Ammon's horn (tissue), 1 donor: ENCODE measurements around the gene DHX38.
A peak's percentile ranks its signal among the peaks of the same experiment; 100 is the strongest.

Source experiments
- DNase-seq: peaks from one replicate; pipeline ENCODE4 v3.0.0-alpha.2; 2016; ENCODE audit warnings: low spot score

Gene DHX38

DNA sequence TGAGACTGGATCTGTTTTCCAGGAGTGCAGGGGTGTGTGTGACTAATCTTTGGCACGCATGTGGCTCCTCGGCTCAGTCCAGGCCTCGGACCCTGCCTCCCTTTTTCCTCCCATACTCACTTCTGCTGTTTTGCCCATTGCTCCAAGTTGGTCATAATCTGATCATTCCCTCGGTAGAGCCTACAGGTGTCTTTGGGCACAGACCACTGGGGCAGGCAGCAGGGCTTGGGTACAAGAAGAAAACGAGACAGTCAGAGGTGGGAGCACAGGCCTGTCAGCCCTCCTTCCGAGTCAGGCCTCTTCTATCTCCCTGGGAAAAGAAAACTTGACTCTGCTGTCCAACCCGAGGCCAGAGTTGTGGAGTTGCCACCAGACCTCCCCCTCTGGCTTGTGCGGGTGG is 29.8 kb downstream of the DHX38 start:
- DNase-seq: no peak

DNA sequence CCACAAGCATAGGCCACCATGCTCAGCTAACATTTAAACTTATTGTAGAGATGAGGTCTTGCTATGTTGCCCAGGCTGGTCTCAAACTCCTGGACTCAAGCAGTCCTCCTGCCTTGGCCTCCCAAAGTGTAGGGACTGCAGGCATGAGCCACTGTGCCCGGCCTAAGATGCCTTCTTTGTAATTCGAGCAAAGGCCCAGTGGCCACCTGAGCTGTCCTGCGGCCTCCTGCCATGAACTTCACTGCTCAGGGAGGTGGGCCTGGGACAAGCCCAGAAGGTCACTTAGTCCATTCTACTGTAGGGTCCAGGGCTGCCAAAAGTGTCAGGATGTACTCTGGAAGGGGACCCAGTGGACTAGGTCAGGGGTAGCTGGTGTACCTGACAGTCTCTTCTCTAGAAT is 30.5 kb downstream of the DHX38 start:
- DNase-seq: no peak

DNA sequence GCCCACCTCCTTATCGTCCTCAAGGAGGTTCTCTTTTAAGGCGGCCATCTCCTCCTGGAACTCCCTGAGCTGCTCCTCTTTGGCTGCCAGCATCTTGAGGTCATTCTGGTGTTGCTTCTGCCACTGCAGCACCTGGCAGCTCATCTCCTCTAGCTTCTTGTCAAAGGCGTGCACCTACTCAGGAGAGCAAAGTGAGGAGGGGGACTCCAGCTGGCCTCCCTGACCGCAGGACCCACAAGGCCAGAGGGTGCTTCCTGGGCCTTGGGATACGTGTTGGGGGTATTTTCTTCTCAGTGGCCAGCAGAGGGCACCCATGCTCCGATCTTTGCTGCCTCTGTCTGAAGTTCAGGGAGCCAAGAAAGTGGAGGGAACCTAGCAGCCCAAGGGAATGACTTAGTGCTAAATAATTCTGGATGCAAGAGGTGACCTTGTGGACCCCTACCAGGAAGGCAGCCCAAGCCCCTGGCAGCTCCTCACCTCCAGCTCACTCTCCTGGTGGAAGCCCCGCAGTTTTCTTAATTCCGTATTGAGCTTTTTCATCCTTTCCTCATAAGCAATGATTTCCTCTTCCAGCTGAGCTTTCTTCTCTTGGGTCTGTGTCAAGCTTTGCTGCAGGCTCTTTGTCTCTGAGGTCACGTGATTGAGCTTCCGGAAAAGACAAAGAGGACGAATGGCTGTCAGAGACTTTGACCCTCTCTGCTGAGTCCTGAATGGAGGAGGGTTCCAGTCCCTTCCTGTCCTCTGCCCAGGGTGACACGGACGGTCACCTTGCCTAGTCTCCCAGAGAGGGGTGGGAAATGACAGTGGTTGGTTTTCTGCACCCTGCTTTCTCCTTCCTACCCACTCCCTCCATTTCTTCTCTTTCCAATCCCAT is 31.4 kb downstream of the DHX38 start:
- peak; percentile 92 for DNase-seq

DNA sequence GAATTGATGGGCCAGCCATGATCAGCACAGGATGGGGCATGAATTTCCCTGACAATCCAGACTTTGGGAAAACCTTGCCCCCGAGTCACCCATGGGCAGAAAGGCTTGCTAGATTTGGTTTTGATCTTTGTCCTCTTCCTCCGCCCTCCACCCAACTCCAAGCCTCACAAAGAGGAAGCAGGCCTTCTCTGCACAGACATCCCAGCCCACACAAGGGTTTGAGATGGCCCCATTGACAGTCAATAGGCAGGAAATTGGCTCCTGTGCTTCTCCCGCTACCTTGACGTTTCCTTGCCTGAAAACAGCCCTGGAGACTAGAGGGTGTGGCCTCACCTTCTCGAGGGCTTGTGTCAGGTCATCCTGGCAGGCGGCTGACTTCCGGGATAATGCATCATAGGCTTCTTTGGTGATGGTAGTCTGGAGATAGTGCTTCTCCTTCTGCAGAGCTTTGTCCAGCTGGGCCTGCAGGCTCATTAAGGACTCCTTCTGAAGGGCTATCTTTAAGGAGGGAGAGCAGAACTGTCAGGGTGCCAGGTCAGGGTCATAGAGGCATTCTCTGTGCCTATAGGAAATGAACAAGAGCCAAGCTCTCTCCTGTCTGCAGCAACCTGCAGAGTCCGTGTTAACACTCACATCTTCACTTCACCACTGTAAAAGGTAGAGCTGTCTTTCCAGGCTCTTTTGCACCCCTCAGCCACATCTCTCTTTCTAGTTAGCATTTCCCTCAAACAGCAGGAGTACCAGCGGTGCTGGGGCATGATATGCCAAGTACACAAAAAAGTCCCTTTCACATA is 32.2 kb downstream of the DHX38 start:
- DNase-seq: no peak

DNA sequence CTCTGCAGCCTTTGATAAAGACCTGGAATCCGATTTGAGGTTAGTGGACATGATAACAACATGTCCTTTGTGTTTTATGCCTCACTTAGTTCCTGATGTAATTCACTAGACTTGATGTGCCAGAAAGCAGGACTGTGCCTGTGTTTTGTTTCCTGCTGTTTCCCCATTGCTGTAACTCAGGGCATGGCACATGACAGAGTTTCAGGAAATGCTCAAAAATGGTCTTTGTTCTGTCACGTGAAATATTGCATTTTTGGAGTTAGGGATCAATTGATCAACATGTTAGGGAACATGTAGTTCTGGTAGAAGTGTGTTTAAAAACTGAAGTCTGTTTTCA is 32.8 kb downstream of the DHX38 start:
- no peak for DNase-seq

DNA sequence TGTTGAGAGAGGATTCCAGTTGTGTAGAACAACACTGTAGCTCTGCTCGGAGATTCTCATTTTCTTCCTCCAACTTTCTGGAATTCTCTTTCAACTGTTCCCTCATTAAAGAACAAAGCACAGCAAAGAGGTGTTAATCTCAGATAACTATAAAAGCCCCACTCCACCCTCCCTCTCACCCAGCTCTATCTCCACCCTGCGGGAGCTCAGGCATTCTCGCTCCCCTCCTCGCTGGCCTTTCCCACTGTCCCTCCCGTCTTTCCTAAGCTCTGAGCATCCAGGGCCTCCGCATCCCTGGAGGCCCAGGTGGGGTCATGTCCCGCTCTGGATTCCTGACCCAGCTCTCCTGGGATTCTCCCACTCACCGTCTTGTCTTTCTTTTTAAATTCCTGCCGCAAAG is 35.1 kb downstream of the DHX38 start:
- no peak for DNase-seq

DNA sequence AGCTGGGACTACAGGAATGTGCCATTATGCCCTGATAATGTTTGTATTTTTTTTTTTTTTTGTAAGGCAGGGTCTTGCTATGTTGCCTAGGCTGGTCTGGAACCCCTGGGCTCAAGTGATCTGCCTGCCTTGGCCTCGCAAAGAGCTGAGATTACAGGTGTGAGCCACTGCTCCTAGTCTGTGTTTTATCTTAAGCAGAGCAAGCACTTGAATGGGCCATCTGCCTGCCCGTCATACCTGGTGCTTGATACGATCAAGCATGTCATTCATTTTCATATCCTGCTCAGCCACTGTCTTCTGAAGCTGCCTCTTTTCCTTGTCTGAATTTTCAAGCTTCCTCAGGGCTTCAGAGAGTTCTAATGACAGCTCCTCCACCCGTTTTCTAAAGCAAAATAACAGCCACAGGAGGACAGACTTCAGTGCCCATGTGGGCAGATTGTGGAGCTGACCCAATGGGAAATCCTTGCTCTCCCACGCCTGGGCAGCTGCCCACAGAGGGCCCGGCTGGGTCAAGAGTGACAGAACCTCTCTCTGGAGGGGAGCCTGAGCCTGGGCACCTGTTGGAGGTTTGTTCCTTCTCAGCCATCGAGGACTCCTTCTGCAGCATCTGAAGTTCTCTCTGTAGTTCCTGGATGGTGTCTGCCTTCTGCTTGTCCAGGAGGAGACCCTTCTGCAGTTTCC is 36.5 kb downstream of the DHX38 start:
- no peak for DNase-seq

DNA sequence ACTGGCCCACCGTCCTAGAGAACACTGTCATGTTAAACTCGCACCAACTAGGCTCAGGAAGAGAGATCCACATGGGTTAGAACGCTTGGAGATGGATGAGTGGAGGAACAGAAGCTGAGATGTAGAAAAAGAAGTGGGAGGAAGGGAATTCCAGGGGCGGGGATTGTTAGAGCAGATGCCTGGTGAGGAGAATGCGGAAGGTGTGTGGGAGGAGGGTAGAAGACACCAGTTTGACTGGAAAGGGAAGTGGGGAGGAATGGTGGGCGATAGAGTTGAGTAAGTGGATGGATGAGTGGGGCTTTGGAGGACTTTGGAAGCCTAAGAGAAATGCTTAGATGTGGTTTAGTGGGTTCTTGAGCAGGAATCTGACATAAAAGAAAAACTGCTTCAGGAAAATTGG is 37.4 kb downstream of the DHX38 start:
- DNase-seq: no peak

DNA sequence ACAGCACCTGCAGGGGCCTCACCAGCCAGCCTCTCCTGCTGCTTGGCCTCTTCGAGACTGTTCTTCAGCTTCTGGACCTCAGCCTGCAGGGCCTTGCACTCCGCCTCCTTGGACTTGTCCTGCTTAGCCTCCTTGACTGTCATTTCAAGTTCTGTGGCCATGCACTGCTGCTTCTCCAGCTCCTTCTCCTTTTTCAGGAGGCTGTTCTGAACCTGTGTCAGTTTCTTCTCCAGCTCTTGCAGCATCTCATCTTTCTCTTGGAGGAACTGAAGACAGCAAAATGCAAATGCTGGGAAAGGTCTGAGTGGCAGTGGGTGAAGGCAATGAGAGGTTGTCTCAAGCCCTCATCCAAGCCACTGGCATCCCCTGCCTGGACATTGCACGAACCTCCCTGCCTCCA is 39.1 kb downstream of the DHX38 start:
- DNase-seq: no peak

DNA sequence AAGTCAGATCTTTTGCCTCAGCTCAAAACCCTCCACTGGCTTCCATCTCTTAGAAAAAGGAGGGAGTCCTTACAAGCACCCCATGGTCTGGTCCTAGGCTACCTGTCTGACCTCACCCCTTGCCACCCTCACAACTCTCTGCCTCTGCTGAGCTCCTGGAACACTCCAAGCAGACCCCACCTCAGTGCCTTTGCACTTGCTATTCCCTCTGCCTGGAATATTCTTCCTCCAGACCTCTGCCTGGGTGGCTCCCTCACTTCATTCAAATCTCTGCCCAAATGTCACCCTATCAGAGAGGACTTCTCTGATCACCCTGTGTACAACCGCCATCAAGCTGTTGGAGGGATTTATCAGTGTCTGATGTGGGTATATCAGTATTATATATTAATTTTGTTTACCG is 40.9 kb downstream of the DHX38 start:
- DNase-seq: no peak

DNA sequence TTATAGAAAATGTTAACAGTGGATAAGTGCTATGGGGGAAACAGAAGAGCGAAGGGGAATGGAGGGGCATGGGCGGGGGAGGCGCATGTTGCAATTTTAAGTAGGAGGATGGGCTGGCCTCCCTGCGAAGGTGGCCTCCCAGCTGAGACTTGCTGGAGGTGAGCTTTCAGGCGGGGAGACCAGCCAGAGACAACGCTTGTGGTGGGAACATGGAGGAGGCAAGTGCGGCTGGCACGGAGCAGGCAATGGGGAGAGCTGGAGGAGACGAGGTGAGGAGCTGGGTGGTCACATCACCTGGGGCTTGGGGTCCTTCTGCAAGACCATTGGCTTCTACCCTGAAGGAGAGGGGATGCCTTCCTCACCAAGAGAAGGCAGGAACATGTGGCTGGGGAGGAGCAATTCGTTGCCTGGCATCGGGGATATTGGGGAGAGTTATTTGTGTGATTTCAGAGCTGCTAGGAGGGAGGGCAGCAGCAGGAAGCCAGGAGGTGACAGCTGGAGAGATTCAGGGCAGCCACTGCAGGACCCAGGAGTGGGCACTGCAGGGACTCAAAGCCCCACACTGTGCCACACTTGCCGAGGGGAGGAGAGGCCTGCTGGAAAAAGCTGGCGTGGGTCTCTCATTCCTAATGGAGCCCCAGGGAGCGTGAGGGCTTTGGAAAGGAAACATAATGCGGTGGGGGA is 43.9 kb downstream of the DHX38 start:
- no peak for DNase-seq

DNA sequence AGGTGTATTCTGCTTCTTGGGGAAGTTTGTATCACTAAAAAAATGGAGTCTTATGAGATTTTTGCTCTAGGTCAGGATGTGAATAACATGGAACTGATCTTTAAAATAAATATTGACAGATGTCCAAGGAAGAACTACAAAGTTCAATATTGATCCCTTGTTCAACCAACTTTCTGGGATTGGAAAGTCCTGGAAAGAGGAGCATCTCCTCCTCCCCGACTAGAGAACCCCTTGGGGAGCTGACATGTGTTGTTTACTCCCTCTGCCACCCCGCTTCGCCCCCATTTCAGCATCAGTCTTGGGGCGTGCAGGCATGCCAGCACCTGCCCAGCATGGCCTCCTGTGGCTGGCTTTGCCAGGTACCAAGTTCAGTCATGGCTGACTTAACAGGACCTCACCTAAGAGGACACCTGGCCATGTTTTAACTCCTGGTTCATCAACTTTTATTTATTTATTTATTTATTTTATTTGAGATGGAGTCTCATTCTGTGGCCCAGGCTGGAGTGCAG is 44.5 kb downstream of the DHX38 start:
- DNase-seq: no peak

DNA sequence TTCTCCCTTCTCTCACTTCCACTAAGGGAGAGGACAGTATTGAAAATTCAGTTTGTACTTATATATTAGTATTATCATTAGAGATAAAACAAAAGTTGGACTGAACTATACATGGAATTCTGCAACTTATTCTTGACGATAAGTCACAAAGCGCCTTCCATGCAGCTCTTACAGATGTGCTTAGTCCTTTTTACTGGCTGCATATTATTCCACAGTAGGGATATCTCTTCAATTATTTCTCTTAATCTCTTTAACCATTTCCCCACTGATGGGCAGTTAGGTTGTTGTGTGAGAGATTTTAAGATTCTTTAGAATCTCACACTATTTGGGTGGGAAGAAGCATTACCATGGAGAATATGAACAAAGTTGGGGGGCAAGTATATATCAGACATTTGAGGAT is 46.3 kb downstream of the DHX38 start:
- no peak for DNase-seq

DNA sequence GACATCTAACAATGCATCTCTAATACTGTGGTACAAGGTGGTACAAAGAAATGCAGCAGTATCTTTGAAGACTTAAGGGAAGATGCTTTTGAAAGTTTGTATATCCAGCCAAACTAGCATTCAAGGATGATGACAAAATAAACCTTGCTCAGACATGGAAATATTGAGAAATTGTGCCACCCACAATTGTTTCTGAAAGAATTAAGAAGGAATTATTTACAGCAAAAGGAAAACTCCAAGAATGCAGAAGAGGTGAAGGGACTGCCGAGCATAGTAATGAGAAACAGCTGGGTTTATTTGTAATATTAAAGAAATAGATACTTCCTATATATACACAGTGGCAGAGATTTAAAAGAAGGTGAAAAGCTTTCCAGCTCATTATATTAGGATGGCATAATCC is 48.8 kb downstream of the DHX38 start:
- DNase-seq: no peak

DNA sequence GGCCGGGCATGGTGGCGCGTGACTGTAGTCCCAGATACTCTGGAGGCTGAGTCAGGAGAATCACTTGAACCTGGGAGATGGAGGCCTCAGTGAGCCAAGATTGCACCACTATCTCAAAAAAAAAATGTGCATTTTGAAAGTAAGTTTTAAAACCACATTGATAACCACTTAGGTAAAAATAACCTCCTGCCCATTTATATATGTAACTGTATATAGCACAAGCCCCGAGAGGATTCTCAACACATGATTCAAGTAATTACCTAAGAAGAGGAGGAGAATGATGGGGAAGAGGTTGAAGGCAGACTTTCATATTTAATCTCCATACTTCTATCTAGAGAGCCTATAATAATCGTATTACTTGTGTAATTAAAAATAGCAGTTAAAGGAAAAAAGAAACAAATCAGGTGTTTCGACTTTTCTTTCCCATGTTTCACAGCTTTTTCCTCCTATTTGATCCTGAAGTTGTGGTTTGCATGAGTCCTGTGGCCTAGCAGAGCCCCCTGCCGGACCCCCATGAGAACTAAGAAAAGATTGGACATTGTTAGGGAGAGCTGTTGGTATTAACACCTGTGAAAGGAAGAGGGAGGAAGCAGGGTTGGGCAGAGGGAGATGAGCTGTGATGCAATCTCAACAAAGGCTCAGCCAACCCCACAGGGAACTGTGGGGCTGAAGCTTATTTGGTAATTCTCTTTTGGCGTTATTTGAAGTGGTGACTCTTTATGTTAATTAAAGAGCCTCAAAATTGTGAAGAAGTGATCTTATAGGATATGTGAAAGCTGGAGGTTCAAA is 56.2 kb downstream of the DHX38 start:
- DNase-seq: no peak

DNA sequence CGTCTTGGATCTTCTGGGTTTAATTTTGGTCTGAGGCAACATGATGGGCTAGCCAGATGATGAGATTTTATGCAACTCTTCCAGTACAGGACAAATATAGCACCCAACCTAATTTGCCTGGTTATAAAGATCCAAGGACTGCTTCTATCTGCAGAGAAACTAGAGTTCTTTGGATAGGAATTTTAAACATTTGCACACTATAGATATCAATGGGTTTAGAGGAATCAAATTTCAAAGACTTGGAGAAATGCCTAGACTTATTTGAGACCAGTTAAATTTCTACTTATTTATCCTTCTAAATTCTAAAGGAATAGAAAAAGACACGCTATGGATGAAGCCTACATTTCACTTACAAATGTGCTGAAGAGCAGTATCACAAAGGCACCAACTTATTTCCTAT is 65.7 kb downstream of the DHX38 start:
- DNase-seq: no peak

DNA sequence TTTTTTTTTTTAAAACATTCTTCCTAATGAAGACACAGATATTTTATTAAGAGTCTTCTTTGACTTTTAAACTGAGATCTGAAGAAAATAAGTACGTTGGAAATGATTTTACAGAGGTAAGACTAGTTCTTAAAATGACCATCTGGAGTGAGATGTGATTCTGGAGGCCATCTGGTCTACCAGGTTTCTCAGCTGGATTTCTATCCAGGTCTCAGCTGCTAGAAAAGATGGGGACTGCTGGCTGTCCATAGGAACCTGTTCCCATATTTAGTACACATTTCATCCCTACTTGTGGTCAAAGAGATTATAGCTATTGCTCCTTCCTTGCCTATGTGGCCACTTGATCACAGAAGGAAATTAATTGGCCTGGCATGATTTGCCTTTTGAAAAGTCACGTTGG is 66.2 kb downstream of the DHX38 start:
- no peak for DNase-seq

DNA sequence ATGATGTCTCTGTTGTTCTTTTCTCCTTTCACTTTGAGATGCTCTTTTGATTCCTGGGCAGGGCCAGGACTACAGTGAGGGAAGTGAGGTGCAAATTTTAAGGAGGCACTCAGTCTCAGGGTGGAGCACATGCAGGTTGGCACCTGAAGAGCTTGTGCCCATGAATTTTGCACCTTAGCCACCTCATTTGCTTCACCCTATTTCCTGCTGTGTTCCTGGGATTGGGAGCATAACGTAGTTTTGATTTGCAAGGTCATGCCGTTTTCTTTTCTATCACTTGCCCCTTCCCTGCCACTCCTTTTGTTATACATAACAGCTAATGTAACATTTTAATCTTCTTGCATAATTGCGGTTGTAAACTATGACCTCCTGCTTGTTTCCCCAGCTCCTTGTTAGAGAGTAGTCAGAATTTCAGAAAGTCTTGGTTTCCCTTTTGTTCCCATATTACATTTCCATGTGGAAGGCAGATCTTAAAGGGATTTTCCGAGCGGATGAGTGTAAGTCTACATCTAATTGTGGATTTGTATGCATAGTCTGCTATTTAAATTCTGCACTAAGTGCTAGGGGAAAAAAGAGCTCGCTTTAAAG is 68.6 kb downstream of the DHX38 start:
- DNase-seq: no peak
